ENCODE results near the gene LPAR3. TPM values are rescaled to one million over a fixed set of nuclear protein-coding genes. Genes with fewer than 3 reads are reported as not detected.
"Not testable (repeated sequence)": the region's sequence is repeated elsewhere in the genome, so short reads cannot be mapped to it uniquely, and the experiment has no call there.

LPAR3 gene
- total and polyA plus RNA-seq, 7 experiments from 2014 or later = 0.29 to 1.1 (median 0.97) TPM

GRCh38 chr1:84912726-84913554 is 19.9 kb upstream of the LPAR3 start:
- Histone ChIP-seq H3K4me3 (ENCODE audit: low read length) (no peak overlapping the region), H3K27me3 (ENCODE audit: control insufficient read depth in 2 of 2, insufficient read depth in 2 of 2, low read length in 2 of 2) (no peaks in the 10 kb centered on the region), H3K4me1 (ENCODE audit: control insufficient read depth in 2 of 2, insufficient read depth in 2 of 2, low read length in 2 of 2) (no peaks in the 10 kb centered on the region), H3K36me3 (ENCODE audit: control insufficient read depth in 2 of 3, insufficient read depth in 3 of 3, low read length in 3 of 3) (no peaks in the 10 kb centered on the region), H3K27ac (ENCODE audit: low read depth, low read length) (no peak overlapping the region), H3K9me3 (ENCODE audit: control insufficient read depth in 2 of 3, low read length in 3 of 3) (no peaks in the 10 kb centered on the region)
- peaks cover 0 to 4% (median 0%) of the 10 kb centered on the region in 5 donors for H3K36me3 Mint-ChIP-seq
- intact Hi-C loops (cut with micrococcal nuclease) = no loop called here
- CTCF ChIA-PET = no interaction called here
- ATAC-seq = no peak
- peaks cover 0 to 5% (median 0%) of the 10 kb centered on the region in 11 donors for H3K9me3 Mint-ChIP-seq
- POLR2A ChIA-PET = no interaction called here
- H3K27ac Mint-ChIP-seq = no peak overlapping the region
- H3K4me1 Mint-ChIP-seq = peaks cover 0 to 2% (median 0%) of the 10 kb centered on the region in 7 donors
- H3K4me3 Mint-ChIP-seq = no peak overlapping the region
- DNase-seq = no peak
- H3K27me3 Mint-ChIP-seq = peaks cover 0 to 33% (median 0%) of the 10 kb centered on the region in 5 donors

GRCh38 chr1:84908746-84909464 is 15.9 kb upstream of the LPAR3 start:
- POLR2A ChIA-PET; H3K9me3 Mint-ChIP-seq; H3K36me3 ChIP-seq (ENCODE audit: control insufficient read depth in 2 of 3, insufficient read depth in 3 of 3, low read length in 3 of 3); H3K36me3 Mint-ChIP-seq; H3K4me3 Mint-ChIP-seq; CTCF ChIA-PET; H3K9me3 ChIP-seq (ENCODE audit: control insufficient read depth in 2 of 3, low read length in 3 of 3); H3K27ac ChIP-seq (ENCODE audit: low read depth, low read length); DNase-seq; H3K4me3 ChIP-seq (ENCODE audit: low read length); H3K27me3 ChIP-seq (ENCODE audit: control insufficient read depth in 2 of 2, insufficient read depth in 2 of 2, low read length in 2 of 2); H3K27ac Mint-ChIP-seq; ATAC-seq; H3K4me1 ChIP-seq (ENCODE audit: control insufficient read depth in 2 of 2, insufficient read depth in 2 of 2, low read length in 2 of 2); intact Hi-C loops (cut with micrococcal nuclease); H3K4me1 Mint-ChIP-seq: not testable (repeated sequence)
- H3K27me3 Mint-ChIP-seq = peaks cover 0 to 49% (median 3%) of the 10 kb centered on the region in 5 donors

- Mint-ChIP-seq H3K4me3 (no peak overlapping the region), H3K27me3 (peaks cover 0 to 43% (median 3%) of the 10 kb centered on the region in 5 donors), H3K4me1 (no peaks in the 10 kb centered on the region), H3K27ac (no peak overlapping the region), H3K9me3 (peaks cover 0 to 12% (median 2%) of the 10 kb centered on the region in 11 donors), H3K36me3 (peaks cover 0 to 5% (median 0%) of the 10 kb centered on the region in 5 donors)
- ATAC-seq = no peak
- H3K27ac ChIP-seq (ENCODE audit: low read depth, low read length) = no peak overlapping the region
- H3K27me3 ChIP-seq (ENCODE audit: control insufficient read depth in 2 of 2, insufficient read depth in 2 of 2, low read length in 2 of 2) = no peaks in the 10 kb centered on the region
- ChIA-PET CTCF (no interaction called here), POLR2A (no interaction called here)
- H3K9me3 ChIP-seq (ENCODE audit: control insufficient read depth in 2 of 3, low read length in 3 of 3) = no peaks in the 10 kb centered on the region
- H3K36me3 ChIP-seq (ENCODE audit: control insufficient read depth in 2 of 3, insufficient read depth in 3 of 3, low read length in 3 of 3) = no peaks in the 10 kb centered on the region
- no peak for DNase-seq
- H3K4me1 ChIP-seq (ENCODE audit: control insufficient read depth in 2 of 2, insufficient read depth in 2 of 2, low read length in 2 of 2) = no peaks in the 10 kb centered on the region
- no peak overlapping the region for H3K4me3 ChIP-seq (ENCODE audit: low read length)
- intact Hi-C loops (cut with micrococcal nuclease) = no loop called here
Measured at GRCh38 chr1:84907095-84907827, 14.3 kb upstream of the LPAR3 start.

GRCh38 chr1:84902727-84903126 is 9.7 kb upstream of the LPAR3 start:
- CTCF ChIA-PET; H3K4me3 Mint-ChIP-seq; H3K27me3 ChIP-seq (ENCODE audit: control insufficient read depth in 2 of 2, insufficient read depth in 2 of 2, low read length in 2 of 2); H3K27ac ChIP-seq (ENCODE audit: low read depth, low read length); H3K27ac Mint-ChIP-seq; H3K4me1 ChIP-seq (ENCODE audit: control insufficient read depth in 2 of 2, insufficient read depth in 2 of 2, low read length in 2 of 2); H3K4me3 ChIP-seq (ENCODE audit: low read length); DNase-seq; H3K4me1 Mint-ChIP-seq; H3K9me3 ChIP-seq (ENCODE audit: control insufficient read depth in 2 of 3, low read length in 3 of 3); H3K36me3 ChIP-seq (ENCODE audit: control insufficient read depth in 2 of 3, insufficient read depth in 3 of 3, low read length in 3 of 3); H3K9me3 Mint-ChIP-seq; intact Hi-C loops (cut with micrococcal nuclease); H3K36me3 Mint-ChIP-seq; ATAC-seq: not testable (repeated sequence)
- POLR2A ChIA-PET = interaction anchor here (0.6 kb wide), 1 partner anchor 318 kb away, joined by 3 read pairs; no protein-coding TSS in a partner anchor
- peaks cover 0 to 37% (median 0%) of the 10 kb centered on the region in 5 donors for H3K27me3 Mint-ChIP-seq

- Mint-ChIP-seq H3K27ac (no peak overlapping the region), H3K9me3 (peaks cover 0 to 9% (median 3%) of the 10 kb centered on the region in 11 donors), H3K27me3 (peaks cover 5 to 43% (median 7%) of the 10 kb centered on the region in 5 donors), H3K36me3 (peaks cover 0 to 4% (median 2%) of the 10 kb centered on the region in 5 donors), H3K4me3 (no peak overlapping the region), H3K4me1 (peaks cover 0 to 3% (median 0%) of the 10 kb centered on the region in 7 donors)
- H3K4me3 ChIP-seq (ENCODE audit: low read length) = no peak overlapping the region
- no peaks in the 10 kb centered on the region for H3K9me3 ChIP-seq (ENCODE audit: control insufficient read depth in 2 of 3, low read length in 3 of 3)
- intact Hi-C loops (cut with micrococcal nuclease) = no loop called here
- DNase-seq (no peak), ATAC-seq (no peak)
- POLR2A ChIA-PET = interaction anchor here (0.6 kb wide), 1 partner anchor 15 kb away, joined by 3 read pairs; no protein-coding TSS in a partner anchor
- CTCF ChIA-PET = interaction anchor here (1.1 kb wide), 1 partner anchor 45 kb away, joined by 4 read pairs; no protein-coding TSS in a partner anchor
- H3K27me3 ChIP-seq (ENCODE audit: control insufficient read depth in 2 of 2, insufficient read depth in 2 of 2, low read length in 2 of 2) = peaks cover 0 to 4% of the 10 kb centered on the region in 2 donors
- no peaks in the 10 kb centered on the region for H3K4me1 ChIP-seq (ENCODE audit: control insufficient read depth in 2 of 2, insufficient read depth in 2 of 2, low read length in 2 of 2)
- no peak overlapping the region for H3K27ac ChIP-seq (ENCODE audit: low read depth, low read length)
- H3K36me3 ChIP-seq (ENCODE audit: control insufficient read depth in 2 of 3, insufficient read depth in 3 of 3, low read length in 3 of 3) = no peaks in the 10 kb centered on the region
Measured at GRCh38 chr1:84899969-84900368, 7.0 kb upstream of the LPAR3 start.

GRCh38 chr1:84896279-84896678 is 3.3 kb upstream of the LPAR3 start:
- CTCF ChIA-PET = no interaction called here
- H3K4me1 Mint-ChIP-seq = peaks cover 4 to 18% (median 14%) of the 10 kb centered on the region in 7 donors
- DNase-seq (no peak), ATAC-seq (no peak)
- intact Hi-C loops (cut with micrococcal nuclease) = no loop called here
- H3K27me3 Mint-ChIP-seq = peaks cover 26 to 65% (median 27%) of the 10 kb centered on the region in 5 donors
- no peaks in the 10 kb centered on the region for H3K9me3 Mint-ChIP-seq
- H3K27ac Mint-ChIP-seq = no peak overlapping the region
- H3K4me3 Mint-ChIP-seq = no peak overlapping the region
- Histone ChIP-seq H3K9me3 (ENCODE audit: control insufficient read depth in 2 of 3, low read length in 3 of 3) (no peaks in the 10 kb centered on the region), H3K27me3 (ENCODE audit: control insufficient read depth in 2 of 2, insufficient read depth in 2 of 2, low read length in 2 of 2) (peaks cover 8% of the 10 kb centered on the region in 2 donors), H3K4me3 (ENCODE audit: low read length) (no peak overlapping the region), H3K4me1 (ENCODE audit: control insufficient read depth in 2 of 2, insufficient read depth in 2 of 2, low read length in 2 of 2) (peaks cover 0 to 3% of the 10 kb centered on the region in 2 donors), H3K36me3 (ENCODE audit: control insufficient read depth in 2 of 3, insufficient read depth in 3 of 3, low read length in 3 of 3) (no peaks in the 10 kb centered on the region), H3K27ac (ENCODE audit: low read depth, low read length) (no peak overlapping the region)
- peaks cover 0 to 9% (median 4%) of the 10 kb centered on the region in 5 donors for H3K36me3 Mint-ChIP-seq
- POLR2A ChIA-PET = interaction anchor here (0.7 kb wide), 1 partner anchor 18 kb away, joined by 3 read pairs; no protein-coding TSS in a partner anchor
